ENCODE data around the gene IFRD2.
A peak's percentile ranks its signal among the peaks of the same experiment; 100 is the strongest.
"Not testable (repeated sequence)": the region's sequence is repeated elsewhere in the genome, so short reads cannot be mapped to it uniquely, and the experiment has no call there.

IFRD2 gene

GRCh38 chr3:50246517-50246954, 45.7 kb downstream of the IFRD2 start:
- DNase-seq = peak; percentile 81

GRCh38 chr3:50245831-50246516, 46.3 kb downstream of the IFRD2 start:
- peak; percentile 90 for DNase-seq

- no peak for DNase-seq
Measured at GRCh38 chr3:50245251-50245745, 46.9 kb downstream of the IFRD2 start.

- DNase-seq = not testable (repeated sequence)
Measured at GRCh38 chr3:50244813-50245212, 47.4 kb downstream of the IFRD2 start.

GRCh38 chr3:50243543-50243895, 48.7 kb downstream of the IFRD2 start:
- no peak for DNase-seq

- no peak for DNase-seq
Measured at GRCh38 chr3:50242851-50243542, 49.2 kb downstream of the IFRD2 start.

- no peak for DNase-seq
Measured at GRCh38 chr3:50242381-50242770, 49.9 kb downstream of the IFRD2 start.

GRCh38 chr3:50241713-50242380, 50.4 kb downstream of the IFRD2 start:
- DNase-seq = no peak

- no peak for DNase-seq
Measured at GRCh38 chr3:50241163-50241562, 51.1 kb downstream of the IFRD2 start.

- no peak for DNase-seq
Measured at GRCh38 chr3:50239649-50240048, 52.6 kb downstream of the IFRD2 start.

- no peak for DNase-seq
Measured at GRCh38 chr3:50238549-50239026, 53.6 kb downstream of the IFRD2 start.

GRCh38 chr3:50237754-50238548, 54.3 kb downstream of the IFRD2 start:
- peak; percentile 86 for DNase-seq
